T-helper 2 cell treated with Interferon-gamma antibody and Interleukin-4, amounts not matched to agents 5 μg/mL and 100 μg/mL, for 36 hours (primary cell): Measurements from ENCODE around the gene P2RY12.

Experiments
- DNase-seq: peaks from one replicate; pipeline ENCODE4 v3.0.0; 2021; ENCODE audit warnings: low spot score
- H3K27ac Mint-ChIP-seq: one replicate; pipeline ENCODE4 v1.8.0; 2021; ENCODE audit warnings: mild to moderate bottlenecking, mixed read lengths
- H3K27me3 Mint-ChIP-seq: one replicate; pipeline ENCODE4 v1.8.0; 2021; ENCODE audit warnings: low read depth, mixed read lengths
- H3K36me3 Mint-ChIP-seq: one replicate; pipeline ENCODE4 v1.8.0; 2021; ENCODE audit warnings: low read depth, mixed read lengths
- H3K4me1 Mint-ChIP-seq: one replicate; pipeline ENCODE4 v1.8.0; 2021; ENCODE audit warnings: low read depth, mixed read lengths
- H3K4me3 Mint-ChIP-seq: one replicate; pipeline ENCODE4 v1.8.0; 2022; ENCODE audit warnings: mild to moderate bottlenecking, moderate library complexity, mixed read lengths
- H3K9me3 Mint-ChIP-seq: one replicate; pipeline ENCODE4 v1.8.0; 2021; ENCODE audit warnings: mixed read lengths

The P2RY12 gene

DNA sequence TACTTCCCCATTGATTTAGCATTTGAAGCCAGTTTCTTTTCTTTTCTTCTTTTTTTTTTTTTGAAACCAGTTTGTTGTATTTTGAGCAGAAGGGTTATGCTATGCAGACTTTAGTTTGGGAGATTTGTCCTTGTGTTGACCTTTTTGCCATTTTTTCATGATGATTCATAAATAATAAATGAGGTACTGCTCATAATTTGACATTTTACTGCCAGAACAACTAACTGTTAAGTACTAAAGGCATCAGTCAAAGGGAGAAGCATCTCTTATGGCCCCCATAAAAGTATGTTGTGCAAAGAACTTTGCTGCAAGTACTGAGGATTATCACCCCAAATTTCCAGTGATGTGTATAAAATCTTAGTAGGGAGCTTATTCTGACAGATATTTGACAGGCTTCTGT lies 66.2 kb downstream of the P2RY12 start:
- H3K4me1 Mint-ChIP-seq = peaks cover 40% of the 10 kb centered on the region
- H3K27me3 Mint-ChIP-seq = no peaks in the 10 kb centered on the region
- H3K9me3 Mint-ChIP-seq = no peaks in the 10 kb centered on the region
- no peak overlapping the region for H3K27ac Mint-ChIP-seq
- no peak overlapping the region for H3K4me3 Mint-ChIP-seq
- no peak for DNase-seq
- H3K36me3 Mint-ChIP-seq = no peaks in the 10 kb centered on the region

DNA sequence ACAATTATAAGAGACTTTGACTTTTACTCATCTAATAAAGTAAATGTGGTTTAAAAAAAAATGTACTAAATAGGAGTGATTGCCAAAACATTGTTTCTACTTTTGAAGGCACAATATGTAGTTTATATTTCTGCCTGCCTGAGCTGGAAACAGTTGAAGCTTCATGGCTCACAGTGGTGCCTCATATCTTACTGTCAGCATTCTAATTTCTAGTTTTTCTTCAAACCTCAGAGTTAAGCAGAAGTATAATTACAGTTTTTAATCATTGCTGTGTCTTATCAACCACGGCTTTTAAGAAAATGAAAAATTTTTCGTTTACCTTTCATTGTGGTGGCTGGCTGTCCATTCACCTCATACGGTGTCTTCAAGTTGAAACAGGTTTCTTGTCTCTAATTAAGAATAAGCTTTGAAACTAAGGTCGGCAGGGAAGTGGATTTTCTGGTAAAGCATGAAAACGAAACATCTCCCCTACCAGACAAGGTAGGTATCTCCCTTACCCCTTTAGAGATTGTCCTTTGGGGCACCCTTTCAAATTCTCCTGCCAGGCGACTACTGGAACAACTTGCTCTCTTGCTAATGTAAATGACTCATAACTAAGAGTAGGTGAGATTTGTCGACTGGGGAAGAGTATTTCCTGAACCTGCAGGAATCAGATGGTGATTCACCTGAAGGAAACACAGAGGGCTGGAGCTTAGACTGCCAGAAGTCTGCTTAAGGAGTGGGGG lies 68.1 kb downstream of the P2RY12 start, which contains the start of gene GPR87:
TSS of gene GPR87 (minus strand) at position 554 of the 725 bp plus-strand sequence. CDS start 16,720 bp downstream, outside the sequence.
- peak; percentile 61 for DNase-seq
- Mint-ChIP-seq H3K4me1 (peaks cover 36% of the 10 kb centered on the region), H3K4me3 (peak within 1 kb of the TSS; percentile 7), H3K36me3 (no peaks in the 10 kb centered on the region), H3K9me3 (no peaks in the 10 kb centered on the region), H3K27me3 (no peaks in the 10 kb centered on the region), H3K27ac (peak within 1 kb of the TSS; percentile 37)

GRCh38 chr3:151315846-151316245 lies 68.7 kb downstream of the P2RY12 start:
- Mint-ChIP-seq H3K27ac (no peak overlapping the region), H3K4me1 (peaks cover 33% of the 10 kb centered on the region), H3K9me3 (no peaks in the 10 kb centered on the region), H3K27me3 (no peaks in the 10 kb centered on the region), H3K4me3 (peak overlapping the region; percentile 7), H3K36me3 (no peaks in the 10 kb centered on the region)
- no peak for DNase-seq

GRCh38 chr3:151315136-151315535 lies 69.4 kb downstream of the P2RY12 start:
- H3K27me3 Mint-ChIP-seq = no peaks in the 10 kb centered on the region

DNA sequence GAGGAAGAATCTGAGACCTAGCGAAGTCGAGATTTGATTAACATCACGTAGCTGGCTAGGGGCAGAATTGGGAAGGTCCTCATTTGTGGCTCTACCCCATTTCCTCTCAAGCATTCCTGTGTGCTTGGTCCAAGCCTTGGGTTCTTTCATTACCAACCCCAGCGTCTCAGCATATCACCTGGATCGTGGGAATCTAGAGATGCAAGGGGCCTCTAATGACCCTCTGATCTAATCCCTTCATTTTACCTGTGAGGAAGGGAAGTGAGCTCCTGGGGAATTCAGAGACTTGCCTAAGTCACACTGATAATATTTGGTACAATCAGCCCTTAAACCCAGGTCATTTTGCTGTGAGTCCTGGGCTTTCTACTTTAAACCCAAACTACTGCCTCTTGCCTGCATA lies 70.0 kb downstream of the P2RY12 start:
- Mint-ChIP-seq H3K27me3 (no peaks in the 10 kb centered on the region), H3K36me3 (no peaks in the 10 kb centered on the region), H3K4me1 (peaks cover 22% of the 10 kb centered on the region), H3K27ac (no peak overlapping the region), H3K4me3 (no peak overlapping the region), H3K9me3 (no peaks in the 10 kb centered on the region)
- DNase-seq = no peak

More at GRCh38 chr3:151315136-151315535, 69.4 kb downstream of the P2RY12 start:
- Mint-ChIP-seq H3K4me3 (no peak overlapping the region), H3K36me3 (no peaks in the 10 kb centered on the region), H3K27ac (no peak overlapping the region), H3K9me3 (no peaks in the 10 kb centered on the region), H3K4me1 (peaks cover 28% of the 10 kb centered on the region)
- no peak for DNase-seq

DNA sequence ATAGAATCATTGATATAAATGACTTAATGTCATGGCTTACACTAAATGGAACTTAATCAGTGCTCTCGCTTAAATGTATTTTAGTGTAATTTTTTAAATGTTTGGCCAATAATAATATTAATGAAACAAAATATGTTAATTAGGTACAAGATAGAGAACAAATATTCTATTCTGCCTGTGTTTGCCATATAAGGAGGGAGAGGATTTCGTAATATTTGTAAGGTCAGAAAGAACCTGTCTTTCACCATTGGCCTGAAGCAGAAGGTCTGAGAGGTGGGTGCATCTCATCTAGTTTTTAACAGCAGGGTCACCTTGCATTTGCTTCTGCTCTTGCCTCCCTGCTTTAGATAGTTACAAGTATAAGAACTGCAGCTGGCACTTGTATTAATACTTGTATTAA lies 70.4 kb downstream of the P2RY12 start:
- Mint-ChIP-seq H3K27ac (no peak overlapping the region), H3K4me1 (peaks cover 24% of the 10 kb centered on the region), H3K9me3 (no peaks in the 10 kb centered on the region), H3K27me3 (no peaks in the 10 kb centered on the region), H3K4me3 (no peak overlapping the region), H3K36me3 (no peaks in the 10 kb centered on the region)
- DNase-seq = no peak

GRCh38 chr3:151312972-151313371 lies 71.6 kb downstream of the P2RY12 start:
- Mint-ChIP-seq H3K4me1 (peaks cover 28% of the 10 kb centered on the region), H3K4me3 (no peak overlapping the region), H3K36me3 (no peaks in the 10 kb centered on the region), H3K9me3 (no peaks in the 10 kb centered on the region), H3K27ac (no peak overlapping the region), H3K27me3 (no peaks in the 10 kb centered on the region)
- no peak for DNase-seq

- peaks cover 40% of the 10 kb centered on the region for H3K4me1 Mint-ChIP-seq
Observed at GRCh38 chr3:151309566-151309965, 75.0 kb downstream of the P2RY12 start.

GRCh38 chr3:151307583-151308488 lies 76.7 kb downstream of the P2RY12 start:
- DNase-seq = no peak
- Mint-ChIP-seq H3K4me3 (no peak overlapping the region), H3K27me3 (no peaks in the 10 kb centered on the region), H3K9me3 (no peaks in the 10 kb centered on the region), H3K4me1 (peaks cover 48% of the 10 kb centered on the region), H3K36me3 (no peaks in the 10 kb centered on the region), H3K27ac (no peak overlapping the region)

More at GRCh38 chr3:151309566-151309965, 75.0 kb downstream of the P2RY12 start:
- H3K9me3 Mint-ChIP-seq = no peaks in the 10 kb centered on the region
- DNase-seq = no peak
- H3K27me3 Mint-ChIP-seq = no peaks in the 10 kb centered on the region
- H3K36me3 Mint-ChIP-seq = no peaks in the 10 kb centered on the region
- no peak overlapping the region for H3K27ac Mint-ChIP-seq
- H3K4me3 Mint-ChIP-seq = no peak overlapping the region

GRCh38 chr3:151307131-151307530 lies 77.4 kb downstream of the P2RY12 start:
- Mint-ChIP-seq H3K9me3 (no peaks in the 10 kb centered on the region), H3K4me1 (peaks cover 50% of the 10 kb centered on the region), H3K36me3 (no peaks in the 10 kb centered on the region), H3K27me3 (no peaks in the 10 kb centered on the region), H3K27ac (no peak overlapping the region), H3K4me3 (no peak overlapping the region)
- DNase-seq = no peak

GRCh38 chr3:151306168-151306810 lies 78.3 kb downstream of the P2RY12 start:
- Mint-ChIP-seq H3K27me3 (no peaks in the 10 kb centered on the region), H3K27ac (no peak overlapping the region), H3K36me3 (no peaks in the 10 kb centered on the region), H3K4me3 (peak overlapping the region; percentile 32), H3K4me1 (peaks cover 58% of the 10 kb centered on the region), H3K9me3 (no peaks in the 10 kb centered on the region)
- DNase-seq = no peak

GRCh38 chr3:151305775-151306151 lies 78.8 kb downstream of the P2RY12 start:
- H3K36me3 Mint-ChIP-seq = no peaks in the 10 kb centered on the region
- DNase-seq = no peak
- peaks cover 62% of the 10 kb centered on the region for H3K4me1 Mint-ChIP-seq
- H3K27ac Mint-ChIP-seq = peak overlapping the region; percentile 52
- no peaks in the 10 kb centered on the region for H3K9me3 Mint-ChIP-seq
- H3K27me3 Mint-ChIP-seq = no peaks in the 10 kb centered on the region
- H3K4me3 Mint-ChIP-seq = peak overlapping the region; percentile 47

- peak; percentile 65 for DNase-seq
- no peaks in the 10 kb centered on the region for H3K36me3 Mint-ChIP-seq
- no peaks in the 10 kb centered on the region for H3K27me3 Mint-ChIP-seq
- H3K4me3 Mint-ChIP-seq = peak overlapping the region; percentile 47
- no peaks in the 10 kb centered on the region for H3K9me3 Mint-ChIP-seq
- H3K4me1 Mint-ChIP-seq = peaks cover 65% of the 10 kb centered on the region
- H3K27ac Mint-ChIP-seq = peak overlapping the region; percentile 52
Observed at GRCh38 chr3:151305060-151305774, 79.3 kb downstream of the P2RY12 start.
